K562 (cell line): ENCODE results near the gene SPTLC3. TPM values are rescaled to one million over a fixed set of nuclear protein-coding genes. Genes with fewer than 3 reads are reported as not detected.

Source experiments
- ATAC-seq: fragments of 200-7000 bp; cut with Tn5 transposase; 3 replicates; pipeline ENCODE4 v1.9.1; 2020; ENCODE audit warnings: moderate library complexity
- BruUV-seq: library from RNA; stranded (reverse); fragments of 400-500 nt; replicated peaks from 2 replicates; lab custom pipeline; 2021; lab: Mats Ljungman, UMichigan
- CTCF ChIA-PET: fragments of 300-600 bp; formaldehyde crosslinking; extraction: SDS; loops from one replicate; lab custom pipeline; 2021; ENCODE audit warnings: low intra/inter-chr PET ratio; lab: Yijun Ruan, JAX
- POLR2A ChIA-PET: fragments of 300-600, 350-650 bp; sonication (Branson Sonifier 250); formaldehyde crosslinking; extraction: SDS; loops from one replicate; lab custom pipeline; 2021; ENCODE audit warnings: antibody characterized with exemption, inconsistent platforms; lab: Yijun Ruan, JAX
- DNase-seq, 4 experiments: peaks; one replicate each; pipeline versions ENCODE4 v3.0.0 to v3.0.0-alpha.2; 2011 to 2018; ENCODE audit warnings: low spot score in 3 of 4, mixed read lengths in 3 of 4; ENCODE audit errors: extremely low read depth in 1 of 4
- FAIRE-seq: peaks from 2 replicates; lab custom pipeline; 2011; peaks lifted over from hg19 to GRCh38; lab: Jason Lieb, UNC
- H2AFZ ChIP-seq: 2 replicates; pipeline ENCODE4 v1.6.0; 2011; ENCODE audit warnings: low read depth, low read length, control low read depth, inconsistent platforms
- H3K27ac ChIP-seq: fragments of 200-600 bp; 3 replicates; pipeline ENCODE4 v1.8.0; 2011; ENCODE audit warnings: low read depth, mild to moderate bottlenecking, control low read depth, inconsistent platforms, low read length, moderate library complexity, mixed read lengths; ENCODE audit errors: extremely low read depth
- H3K27me3 ChIP-seq, 2 experiments: fragments of 300-600 bp in 1 of 2; 2 replicates in 1 of 2; 3 replicates in 1 of 2; pipeline versions ENCODE4 v1.6.0 to v1.8.0; 2011; ENCODE audit warnings: inconsistent platforms in 2 of 2, low read length in 2 of 2, mild to moderate bottlenecking in 1 of 2, mixed read lengths in 1 of 2, moderate library complexity in 1 of 2; ENCODE audit not compliant: control insufficient read depth in 2 of 2, insufficient read depth in 2 of 2
- H3K36me3 ChIP-seq: fragments of 300-600 bp; 3 replicates; pipeline ENCODE4 v1.8.0; 2011; ENCODE audit warnings: mild to moderate bottlenecking, low read length, inconsistent platforms; ENCODE audit not compliant: control insufficient read depth, insufficient read depth
- H3K4me1 ChIP-seq, 2 experiments: fragments of 200-600 bp in 1 of 2; replicated peaks in 1 of 2; 2 replicates in 1 of 2; 3 replicates in 1 of 2; pipeline versions ENCODE4 v1.5.1 to v1.8.0; 2011; ENCODE audit warnings: inconsistent platforms in 2 of 2, low read length in 2 of 2, mild to moderate bottlenecking in 1 of 2, mixed read lengths in 1 of 2, moderate library complexity in 1 of 2; ENCODE audit not compliant: control insufficient read depth in 2 of 2, insufficient read depth in 2 of 2
- H3K4me2 ChIP-seq: 2 replicates; pipeline ENCODE4 v1.6.1; 2011; ENCODE audit warnings: low read length, control low read depth, inconsistent platforms, mixed read lengths; ENCODE audit not compliant: insufficient read depth
- H3K4me3 ChIP-seq: fragments of 200-600 bp; sonication (generic), shearing (Covaris generic); 2 replicates; pipeline ENCODE4 v1.5.1; 2016; ENCODE audit warnings: control low read depth, inconsistent platforms
- H3K79me2 ChIP-seq: fragments of 200-600 bp; 3 replicates; pipeline ENCODE4 v1.8.0; 2011; ENCODE audit warnings: low read length, inconsistent platforms; ENCODE audit not compliant: control insufficient read depth, insufficient read depth
- H3K9ac ChIP-seq, 2 experiments: 2 replicates each; pipeline versions ENCODE4 v1.6.0 to v1.6.1; 2011; ENCODE audit warnings: low read depth in 2 of 2, low read length in 2 of 2, control low read depth in 1 of 2, inconsistent platforms in 1 of 2, mild to moderate bottlenecking in 1 of 2, mixed read lengths in 1 of 2; ENCODE audit not compliant: insufficient read depth in 1 of 2
- H3K9me1 ChIP-seq: one replicate; pipeline ENCODE4 v1.6.0; 2011; ENCODE audit warnings: inconsistent platforms, mild to moderate bottlenecking, low read length, moderate library complexity; ENCODE audit not compliant: control insufficient read depth, insufficient read depth
- H3K9me3 ChIP-seq: replicated peaks from 2 replicates; pipeline ENCODE4 v1.5.1; 2011; ENCODE audit warnings: low read depth, low read length, inconsistent platforms; ENCODE audit not compliant: control insufficient read depth, insufficient read depth
- H4K20me1 ChIP-seq: replicated peaks from 2 replicates; pipeline ENCODE4 v1.6.1; 2011; ENCODE audit warnings: low read length, inconsistent platforms, mixed read lengths; ENCODE audit not compliant: control insufficient read depth, insufficient read depth
- ARID2 ChIP-seq: fragments of 450-650 bp; IDR thresholded peaks from 2 replicates; pipeline ENCODE4 v1.6.1; 2017; ENCODE audit warnings: antibody characterized with exemption, mild to moderate bottlenecking
- CBFA2T3 ChIP-seq: fragments of 450-650 bp; IDR thresholded peaks from 2 replicates; pipeline ENCODE4 v1.6.1; 2017
- DLX4 ChIP-seq: fragments of 250-450 bp; sonication (Bioruptor Pico); IDR thresholded peaks from 2 replicates; pipeline ENCODE4 v1.6.1; 2021; ENCODE audit warnings: mild to moderate bottlenecking
- GABPB2 ChIP-seq: fragments of 250-450 bp; sonication (Bioruptor Pico); conservative IDR thresholded peaks from 2 replicates; pipeline ENCODE4 v1.5.1; 2021; ENCODE audit warnings: mild to moderate bottlenecking
- GMEB1 ChIP-seq: fragments of 250-450 bp; sonication (Bioruptor Pico); IDR thresholded peaks from 2 replicates; pipeline ENCODE4 v1.4.0; 2020; ENCODE audit warnings: mild to moderate bottlenecking
- KAT8 ChIP-seq: fragments of 450-650 bp; IDR thresholded peaks from 2 replicates; pipeline ENCODE4 v1.6.1; 2016; ENCODE audit warnings: low read depth, mild to moderate bottlenecking
- TGIF2 ChIP-seq: sonication (generic); formaldehyde crosslinking; IDR thresholded peaks from 2 replicates; pipeline ENCODE4 v1.8.1; 2022; ENCODE audit warnings: mild to moderate bottlenecking, missing genetic modification reagents, moderate library complexity
- ZNF3 ChIP-seq: fragments of 250-450 bp; sonication (Bioruptor Pico); IDR thresholded peaks from 2 replicates; pipeline ENCODE4 v1.5.0; 2021; ENCODE audit warnings: mild to moderate bottlenecking, moderate library complexity
- ZNF354B ChIP-seq: fragments of 250-450 bp; sonication (Bioruptor Pico); IDR thresholded peaks from 2 replicates; pipeline ENCODE4 v1.4.0; 2020
- ZNF561 ChIP-seq: fragments of 450-650 bp; formaldehyde crosslinking; conservative IDR thresholded peaks from 2 replicates; pipeline ENCODE4 v1.4.0; 2020; ENCODE audit warnings: mild to moderate bottlenecking, moderate library complexity
- ZNF830 ChIP-seq: fragments of 250-450 bp; sonication (Bioruptor Pico); IDR thresholded peaks from 2 replicates; pipeline ENCODE4 v1.5.0; 2021; ENCODE audit warnings: mild to moderate bottlenecking
- WGBS: fragments of 100-300 bp; shearing (Covaris generic); methylation state at CpG from one replicate; pipeline ENCODE4 v1.1.6; 2016; ENCODE audit warnings: low coverage, mixed read lengths; ENCODE audit not compliant: insufficient coverage; ENCODE audit errors: missing lambda C conversion rate; 5-methylcytosine and 5-hydroxymethylcytosine counted together
- in situ Hi-C: fragments of 300-500 bp; cut with MboI; formaldehyde crosslinking; loops from 4 replicates; pipeline ENCODE4 v1.15.0; 2018; ENCODE audit warnings: inconsistent platforms, mixed read lengths
- intact Hi-C: fragments of 100-400 bp; cut with micrococcal nuclease; formaldehyde crosslinking; loops from 2 replicates; pipeline ENCODE4 v1.14.2; 2022
- polyA plus RNA-seq, 8 experiments: library from polyadenylated mRNA; depleted of rRNA in 4 of 8; stranded (reverse) in 5 of 8; unstranded in 3 of 8; fragments of >200 nt; fragmentation: Nextera tagmentation in 2 of 8; fragmentation: Illumina TruSeq in 1 of 8; extraction: Ambion mirVana in 2 of 8; extraction: Trizol in 1 of 8; gene quantifications; 2 replicates each; pipeline versions ENCODE4 v1.2.1 to v1.2.3, GENCODE V29; 2011 to 2014; ENCODE audit warnings: inconsistent platforms in 1 of 8, missing spikeins in 1 of 8
- total RNA-seq, 7 experiments: library from RNA; depleted of rRNA in 6 of 7; stranded (reverse); fragments of >200 nt in 6 of 7; fragmentation: Illumina TruSeq in 2 of 7; extraction: Trizol in 2 of 7; gene quantifications; 2 replicates each; pipeline versions ENCODE4 v1.2.1 to v1.2.3, GENCODE V29; 2011 to 2021; ENCODE audit warnings: low replicate concordance in 1 of 7

The SPTLC3 gene
- total and polyA plus RNA-seq, 9 of the 15 experiments (the other 6 are each of a cell fraction or from before 2014, with no cell fraction given), result not detected

GRCh38 chr20:13028673-13029072 is 19.9 kb downstream of the SPTLC3 start:
- TF ChIP-seq ZNF561 (CRISPR knock-in tag) (no peak), CBFA2T3 (no peak), DLX4 (CRISPR knock-in tag) (no peak), ZNF354B (CRISPR knock-in tag) (no peak)
- TF ChIP-seq, all 486 proteins: peak for 0
- Histone ChIP-seq H3K79me2 (no peaks in the 10 kb centered on the region), H3K9me1 (no peaks in the 10 kb centered on the region), H2AFZ (no peak overlapping the region), H3K4me3 (no peak overlapping the region), H3K9me3 (no peaks in the 10 kb centered on the region), H3K4me2 (no peak overlapping the region), H3K9ac (no peak overlapping the region), H4K20me1 (no peaks in the 10 kb centered on the region), H3K27ac (no peak overlapping the region), H3K27me3 (no peaks in the 10 kb centered on the region), H3K36me3 (no peaks in the 10 kb centered on the region), H3K4me1 (no peaks in the 10 kb centered on the region)
- DNase-seq (no peak), FAIRE-seq (no peak), ATAC-seq (no peak)
- no TSS peak for BruUV-seq
- POLR2A ChIA-PET, result no interaction called here
- in situ Hi-C loops, result no loop called here
- CTCF ChIA-PET, result no interaction called here
- 0% methylated on average over 3 of the region's 3 CpGs for WGBS
- intact Hi-C loops, result no loop called here

DNA sequence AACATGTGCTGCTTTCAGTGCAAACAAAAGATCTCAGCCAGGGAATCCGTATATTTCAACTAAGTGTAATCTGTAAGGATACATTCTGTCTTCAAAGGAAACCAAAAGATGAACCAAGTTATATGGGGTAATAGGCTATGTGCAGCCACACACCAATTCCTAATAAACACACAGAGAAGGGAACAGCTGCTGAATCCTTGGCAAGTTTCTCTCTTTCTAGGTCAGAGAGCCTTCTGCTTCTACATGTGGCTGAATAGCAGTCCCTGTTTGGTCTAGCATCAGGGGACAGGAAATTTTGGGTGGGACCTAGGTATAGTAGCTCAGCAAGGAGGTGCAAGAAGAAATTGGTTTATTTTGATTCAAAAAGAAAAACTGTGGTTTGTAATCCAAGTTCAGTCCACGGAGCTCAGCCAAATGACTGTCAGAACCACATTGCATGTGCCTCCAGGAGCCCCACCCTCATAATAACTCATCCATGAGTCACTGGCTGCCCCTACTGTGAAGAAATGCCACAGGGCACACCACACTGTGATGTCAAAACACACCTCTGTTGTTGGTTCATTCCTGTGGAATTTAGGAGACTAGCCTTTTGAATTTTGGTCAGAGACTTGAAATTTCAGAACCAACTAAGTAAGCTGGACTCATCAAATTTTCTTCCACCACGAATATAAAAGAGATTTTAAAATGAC is 21.1 kb downstream of the SPTLC3 start:
- no peak overlapping the region for H3K4me2 ChIP-seq
- H3K79me2 ChIP-seq, result no peaks in the 10 kb centered on the region
- H3K9me3 ChIP-seq, result no peaks in the 10 kb centered on the region
- DNase-seq (no peak), FAIRE-seq (no peak), ATAC-seq (no peak)
- no TSS peak for BruUV-seq
- no peaks in the 10 kb centered on the region for H3K9me1 ChIP-seq
- H3K4me1 ChIP-seq, result no peaks in the 10 kb centered on the region
- H2AFZ ChIP-seq, result no peak overlapping the region
- no peaks in the 10 kb centered on the region for H4K20me1 ChIP-seq
- H3K9ac ChIP-seq, result no peak overlapping the region
- 7% methylated on average over 3 of the region's 3 CpGs for WGBS
- no peak overlapping the region for H3K4me3 ChIP-seq
- intact Hi-C loops, result no loop called here
- H3K27me3 ChIP-seq, result no peaks in the 10 kb centered on the region
- TF ChIP-seq KAT8 (no peak), ZNF3 (CRISPR knock-in tag) (no peak), GABPB2 (CRISPR knock-in tag) (no peak), TGIF2 (CRISPR knock-in tag) (no peak), ARID2 (no peak), ZNF830 (CRISPR knock-in tag) (no peak), GMEB1 (no peak)
- POLR2A ChIA-PET, result no interaction called here
- no peak overlapping the region for H3K27ac ChIP-seq
- CTCF ChIA-PET, result no interaction called here
- in situ Hi-C loops, result no loop called here
- H3K36me3 ChIP-seq, result no peaks in the 10 kb centered on the region
